Stimulated activated memory B cell treated with anti-CD40 and anti-IgM and Interleukin-4, amounts not matched to agents 10 μg/mL and 1 μg/mL and 100 μg/mL, for 72 hours (primary cell): ENCODE data around the gene PDE1C.

Experiments used
- ATAC-seq: fragments of 150-1000 bp; cut with Tn5 transposase; 2 replicates; pipeline ENCODE4 v1.10.0; 2021
- H3K27ac Mint-ChIP-seq: one replicate; pipeline ENCODE4 v1.8.0; 2022; ENCODE audit warnings: mild to moderate bottlenecking, mixed read lengths
- H3K27me3 Mint-ChIP-seq: one replicate; pipeline ENCODE4 v1.8.0; 2022; ENCODE audit warnings: mixed read lengths
- H3K36me3 Mint-ChIP-seq: one replicate; pipeline ENCODE4 v1.8.0; 2022; ENCODE audit warnings: mixed read lengths
- H3K4me1 Mint-ChIP-seq: one replicate; pipeline ENCODE4 v1.8.0; 2022; ENCODE audit warnings: mixed read lengths
- H3K4me3 Mint-ChIP-seq: one replicate; pipeline ENCODE4 v1.8.0; 2022; ENCODE audit warnings: mild to moderate bottlenecking, moderate library complexity, mixed read lengths
- H3K9me3 Mint-ChIP-seq: one replicate; pipeline ENCODE4 v1.8.0; 2022; ENCODE audit warnings: mixed read lengths

The PDE1C gene

GRCh38 chr7:31963569-31964175 is 106.5 kb downstream of the PDE1C start:
- H3K36me3 Mint-ChIP-seq, result no peaks in the 10 kb centered on the region
- H3K4me3 Mint-ChIP-seq, result no peak overlapping the region
- H3K4me1 Mint-ChIP-seq, result no peaks in the 10 kb centered on the region
- no peak for ATAC-seq
- no peak overlapping the region for H3K27ac Mint-ChIP-seq
- H3K9me3 Mint-ChIP-seq, result peaks cover 10% of the 10 kb centered on the region
- H3K27me3 Mint-ChIP-seq, result no peaks in the 10 kb centered on the region

GRCh38 chr7:31962246-31962645 is 108.0 kb downstream of the PDE1C start:
- H3K36me3 Mint-ChIP-seq, result no peaks in the 10 kb centered on the region
- H3K9me3 Mint-ChIP-seq, result peaks cover 10% of the 10 kb centered on the region
- no peak overlapping the region for H3K27ac Mint-ChIP-seq
- ATAC-seq, result no peak
- no peak overlapping the region for H3K4me3 Mint-ChIP-seq
- H3K27me3 Mint-ChIP-seq, result no peaks in the 10 kb centered on the region
- no peaks in the 10 kb centered on the region for H3K4me1 Mint-ChIP-seq

GRCh38 chr7:31958226-31958625 is 112.0 kb downstream of the PDE1C start:
- ATAC-seq, result no peak
- no peaks in the 10 kb centered on the region for H3K36me3 Mint-ChIP-seq
- no peak overlapping the region for H3K27ac Mint-ChIP-seq
- no peaks in the 10 kb centered on the region for H3K4me1 Mint-ChIP-seq
- H3K9me3 Mint-ChIP-seq, result no peaks in the 10 kb centered on the region
- H3K4me3 Mint-ChIP-seq, result no peak overlapping the region
- no peaks in the 10 kb centered on the region for H3K27me3 Mint-ChIP-seq

GRCh38 chr7:31957756-31958155 is 112.5 kb downstream of the PDE1C start:
- no peak for ATAC-seq
- Mint-ChIP-seq H3K4me3 (no peak overlapping the region), H3K27ac (no peak overlapping the region), H3K4me1 (no peaks in the 10 kb centered on the region), H3K27me3 (no peaks in the 10 kb centered on the region), H3K36me3 (no peaks in the 10 kb centered on the region), H3K9me3 (no peaks in the 10 kb centered on the region)

- no peaks in the 10 kb centered on the region for H3K27me3 Mint-ChIP-seq
- H3K36me3 Mint-ChIP-seq, result no peaks in the 10 kb centered on the region
- H3K4me3 Mint-ChIP-seq, result no peak overlapping the region
- H3K27ac Mint-ChIP-seq, result no peak overlapping the region
- no peaks in the 10 kb centered on the region for H3K9me3 Mint-ChIP-seq
- H3K4me1 Mint-ChIP-seq, result no peaks in the 10 kb centered on the region
- ATAC-seq, result no peak
Measured at GRCh38 chr7:31957090-31957720, 113.0 kb downstream of the PDE1C start.

GRCh38 chr7:31955641-31956040 is 114.6 kb downstream of the PDE1C start:
- H3K36me3 Mint-ChIP-seq, result no peaks in the 10 kb centered on the region
- H3K4me3 Mint-ChIP-seq, result no peak overlapping the region
- no peak for ATAC-seq
- no peaks in the 10 kb centered on the region for H3K27me3 Mint-ChIP-seq
- H3K4me1 Mint-ChIP-seq, result no peaks in the 10 kb centered on the region
- no peaks in the 10 kb centered on the region for H3K9me3 Mint-ChIP-seq
- no peak overlapping the region for H3K27ac Mint-ChIP-seq

GRCh38 chr7:31955021-31955420 is 115.2 kb downstream of the PDE1C start:
- H3K27me3 Mint-ChIP-seq, result no peaks in the 10 kb centered on the region
- ATAC-seq, result no peak
- no peak overlapping the region for H3K27ac Mint-ChIP-seq
- no peaks in the 10 kb centered on the region for H3K36me3 Mint-ChIP-seq
- no peaks in the 10 kb centered on the region for H3K4me1 Mint-ChIP-seq
- no peak overlapping the region for H3K4me3 Mint-ChIP-seq
- no peaks in the 10 kb centered on the region for H3K9me3 Mint-ChIP-seq

GRCh38 chr7:31954500-31954899 is 115.7 kb downstream of the PDE1C start:
- Mint-ChIP-seq H3K27ac (no peak overlapping the region), H3K27me3 (no peaks in the 10 kb centered on the region), H3K4me1 (no peaks in the 10 kb centered on the region), H3K36me3 (no peaks in the 10 kb centered on the region), H3K9me3 (no peaks in the 10 kb centered on the region), H3K4me3 (no peak overlapping the region)
- no peak for ATAC-seq

GRCh38 chr7:31953432-31953831 is 116.8 kb downstream of the PDE1C start:
- no peaks in the 10 kb centered on the region for H3K27me3 Mint-ChIP-seq
- H3K4me3 Mint-ChIP-seq, result no peak overlapping the region
- ATAC-seq, result no peak
- no peak overlapping the region for H3K27ac Mint-ChIP-seq
- H3K9me3 Mint-ChIP-seq, result no peaks in the 10 kb centered on the region
- H3K36me3 Mint-ChIP-seq, result no peaks in the 10 kb centered on the region
- no peaks in the 10 kb centered on the region for H3K4me1 Mint-ChIP-seq

GRCh38 chr7:31950091-31950755 is 120.0 kb downstream of the PDE1C start:
- H3K9me3 Mint-ChIP-seq, result peaks cover 7% of the 10 kb centered on the region
- no peaks in the 10 kb centered on the region for H3K27me3 Mint-ChIP-seq
- no peak for ATAC-seq
- no peaks in the 10 kb centered on the region for H3K4me1 Mint-ChIP-seq
- H3K4me3 Mint-ChIP-seq, result no peak overlapping the region
- H3K36me3 Mint-ChIP-seq, result no peaks in the 10 kb centered on the region
- H3K27ac Mint-ChIP-seq, result no peak overlapping the region

GRCh38 chr7:31948029-31948428 is 122.2 kb downstream of the PDE1C start:
- H3K9me3 Mint-ChIP-seq, result peaks cover 11% of the 10 kb centered on the region
- no peaks in the 10 kb centered on the region for H3K4me1 Mint-ChIP-seq
- no peaks in the 10 kb centered on the region for H3K36me3 Mint-ChIP-seq
- ATAC-seq, result no peak
- no peak overlapping the region for H3K4me3 Mint-ChIP-seq
- no peak overlapping the region for H3K27ac Mint-ChIP-seq
- no peaks in the 10 kb centered on the region for H3K27me3 Mint-ChIP-seq

- H3K9me3 Mint-ChIP-seq, result peaks cover 4% of the 10 kb centered on the region
- H3K27me3 Mint-ChIP-seq, result no peaks in the 10 kb centered on the region
- no peak for ATAC-seq
- H3K4me3 Mint-ChIP-seq, result no peak overlapping the region
- H3K27ac Mint-ChIP-seq, result no peak overlapping the region
- H3K4me1 Mint-ChIP-seq, result no peaks in the 10 kb centered on the region
- no peaks in the 10 kb centered on the region for H3K36me3 Mint-ChIP-seq
Measured at GRCh38 chr7:31940167-31940566, 130.0 kb downstream of the PDE1C start.

- Mint-ChIP-seq H3K27ac (no peak overlapping the region), H3K27me3 (no peaks in the 10 kb centered on the region), H3K4me1 (no peaks in the 10 kb centered on the region), H3K9me3 (peaks cover 3% of the 10 kb centered on the region), H3K36me3 (no peaks in the 10 kb centered on the region), H3K4me3 (no peak overlapping the region)
- no peak for ATAC-seq
Measured at GRCh38 chr7:31939076-31939475, 131.1 kb downstream of the PDE1C start.

GRCh38 chr7:31938650-31939049 is 131.6 kb downstream of the PDE1C start:
- no peak overlapping the region for H3K27ac Mint-ChIP-seq
- no peaks in the 10 kb centered on the region for H3K36me3 Mint-ChIP-seq

GRCh38 chr7:31937982-31938381 is 132.2 kb downstream of the PDE1C start:
- Mint-ChIP-seq H3K9me3 (no peaks in the 10 kb centered on the region), H3K4me1 (no peaks in the 10 kb centered on the region), H3K27ac (no peak overlapping the region), H3K4me3 (no peak overlapping the region), H3K27me3 (no peaks in the 10 kb centered on the region), H3K36me3 (no peaks in the 10 kb centered on the region)
- no peak for ATAC-seq

More at GRCh38 chr7:31938650-31939049, 131.6 kb downstream of the PDE1C start:
- H3K4me3 Mint-ChIP-seq, result no peak overlapping the region
- no peak for ATAC-seq
- H3K27me3 Mint-ChIP-seq, result no peaks in the 10 kb centered on the region
- H3K4me1 Mint-ChIP-seq, result no peaks in the 10 kb centered on the region
- no peaks in the 10 kb centered on the region for H3K9me3 Mint-ChIP-seq
